ENCODE data around the gene GPC6.

- TF ChIP-seq CTCF (IDR thresholded peaks at IDR 0.05) (no peak), POLR2A (IDR thresholded peaks at IDR 0.05) (no peak), POLR2AphosphoS5 (IDR thresholded peaks at IDR 0.05) (no peak)
Observed at GRCh38 chr13:94267581-94268366, 1041.2 kb downstream of the GPC6 start.
